GM19239 (cell line): Measurements from ENCODE around the gene LDLRAD1.
"Not testable (repeated sequence)": the region's sequence is repeated elsewhere in the genome, so short reads cannot be mapped to it uniquely, and the experiment has no call there.

ENCODE experiments used
- DNase-seq: peaks from one replicate; pipeline ENCODE4 v3.0.0; 2011; ENCODE audit warnings: low spot score; ENCODE audit not compliant: insufficient read length
- FAIRE-seq: peaks from 2 replicates; lab custom pipeline; 2011; peaks lifted over from hg19 to GRCh38; lab: Jason Lieb, UNC

The LDLRAD1 gene

GRCh38 chr1:53998223-53998622, 19.8 kb downstream of the LDLRAD1 start:
- no peak for FAIRE-seq
- DNase-seq, result no peak

GRCh38 chr1:53995683-53996082, 22.3 kb downstream of the LDLRAD1 start:
- FAIRE-seq, result no peak
- DNase-seq, result no peak

DNA sequence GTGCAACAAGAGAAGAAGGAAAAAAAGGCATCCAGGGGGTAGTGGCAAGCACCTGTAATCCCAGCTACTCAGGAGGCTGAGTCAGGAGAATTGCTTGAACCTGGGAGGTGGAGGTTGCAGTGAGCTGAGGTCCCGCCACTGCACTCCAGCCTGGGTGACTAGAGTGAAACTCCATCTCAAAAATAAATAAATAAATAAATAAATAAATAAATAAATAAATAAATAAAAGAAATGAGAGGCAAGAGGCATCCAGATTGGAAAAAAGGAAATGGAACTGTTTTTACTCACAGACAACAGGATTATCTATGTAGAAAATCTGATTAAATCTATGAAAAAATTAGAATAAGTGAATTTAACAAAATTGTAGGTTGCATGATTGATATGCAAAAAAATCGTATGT, 23.5 kb downstream of the LDLRAD1 start:
- not testable (repeated sequence) for FAIRE-seq

GRCh38 chr1:53992085-53992874, 25.7 kb downstream of the LDLRAD1 start:
- DNase-seq, result no peak
- no peak for FAIRE-seq

More for the DNA sequence above, 23.5 kb downstream of the LDLRAD1 start:
- not testable (repeated sequence) for DNase-seq

DNA sequence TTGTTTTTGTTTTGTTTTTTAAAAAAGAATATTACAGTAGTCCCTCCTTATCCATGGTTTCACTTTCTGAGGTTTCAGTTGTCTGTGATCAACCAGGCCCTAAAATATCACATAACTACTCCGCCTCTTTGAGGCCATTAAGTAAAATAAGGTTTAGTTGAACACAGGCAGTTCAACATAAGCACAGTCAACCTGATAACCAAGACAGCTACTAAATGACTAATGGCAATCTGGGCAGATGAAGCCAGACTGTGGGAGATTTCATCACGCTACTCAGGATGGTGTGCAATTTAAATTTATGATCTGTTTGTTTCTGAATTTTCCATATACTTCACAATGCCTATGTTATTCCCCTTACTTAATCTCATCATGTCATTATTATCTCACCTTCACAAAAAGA, 30.1 kb downstream of the LDLRAD1 start:
- DNase-seq, result no peak
- no peak for FAIRE-seq

DNA sequence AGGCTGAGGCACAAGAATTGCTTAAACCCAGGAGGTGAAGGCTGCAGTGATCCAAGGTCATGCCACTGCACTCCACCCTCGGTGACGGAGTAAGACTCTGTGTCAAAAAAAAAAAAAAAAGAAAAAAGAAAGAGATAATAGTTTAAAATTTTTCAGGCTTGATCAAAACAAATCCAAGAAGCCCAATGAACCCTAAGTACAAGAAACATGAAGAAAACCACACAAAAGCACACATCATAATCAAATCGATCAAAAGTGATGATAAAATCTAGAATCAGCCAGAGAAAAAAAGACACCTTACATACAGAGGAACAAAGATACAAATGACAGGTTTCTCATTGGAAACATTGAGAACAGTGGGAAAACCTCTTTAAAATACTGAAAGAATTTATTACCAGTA, 31.5 kb downstream of the LDLRAD1 start:
- FAIRE-seq, result no peak
- DNase-seq, result no peak

DNA sequence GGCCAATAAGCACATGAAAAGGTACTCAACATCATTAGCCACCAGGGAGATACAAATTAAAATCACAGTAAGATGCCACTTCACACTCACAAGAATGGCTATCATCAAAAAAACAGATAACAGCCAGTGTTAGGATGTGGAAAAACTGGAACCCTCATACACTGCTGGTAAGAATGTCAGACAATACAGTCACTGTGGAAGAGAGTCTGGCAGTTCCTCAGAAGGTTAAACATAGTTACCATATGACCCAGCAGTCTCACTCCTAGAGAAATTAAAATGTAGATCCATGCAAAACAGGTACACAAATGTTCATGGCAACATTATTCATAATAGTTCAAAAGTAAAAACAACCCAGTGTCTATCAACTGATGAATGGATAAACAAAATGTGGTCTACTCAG, 33.3 kb downstream of the LDLRAD1 start:
- DNase-seq (no peak), FAIRE-seq (no peak)

GRCh38 chr1:53982763-53983104, 35.3 kb downstream of the LDLRAD1 start:
- DNase-seq (no peak), FAIRE-seq (no peak)

DNA sequence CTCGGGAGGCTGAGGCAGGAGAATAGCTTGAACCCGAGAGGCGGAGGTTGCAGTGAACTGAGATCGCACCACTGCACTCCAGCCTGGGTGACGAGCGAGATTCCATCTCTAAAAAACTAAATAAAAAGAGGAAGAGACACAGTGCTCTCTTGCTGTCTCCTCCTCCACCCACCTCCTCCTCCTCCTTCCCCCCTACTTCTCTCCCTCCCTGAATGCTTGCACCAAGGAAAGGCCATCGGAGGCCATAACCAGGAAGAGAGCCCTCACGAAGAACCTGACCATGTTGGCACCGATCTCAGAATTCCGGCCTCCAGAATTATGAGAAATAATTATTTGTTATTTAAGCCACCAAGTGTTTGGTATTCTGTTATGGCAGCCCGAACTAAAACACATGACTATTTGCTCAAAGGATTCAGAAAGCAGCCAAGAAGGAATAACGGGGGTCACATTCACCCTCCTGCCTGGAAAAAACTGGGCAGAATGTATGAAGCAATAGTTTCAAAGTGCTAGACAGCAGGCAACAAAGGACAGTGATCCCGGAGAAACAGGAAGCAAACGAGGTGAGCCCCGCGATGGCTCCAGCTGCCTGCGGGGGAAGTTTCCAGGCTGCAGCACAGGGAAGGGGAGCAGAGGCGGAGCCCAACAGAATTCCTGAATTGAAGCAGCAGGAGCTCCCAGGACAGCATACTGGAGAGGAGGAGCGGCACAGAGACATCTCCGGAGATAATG, 35.8 kb downstream of the LDLRAD1 start:
- no peak for FAIRE-seq
- DNase-seq, result no peak

DNA sequence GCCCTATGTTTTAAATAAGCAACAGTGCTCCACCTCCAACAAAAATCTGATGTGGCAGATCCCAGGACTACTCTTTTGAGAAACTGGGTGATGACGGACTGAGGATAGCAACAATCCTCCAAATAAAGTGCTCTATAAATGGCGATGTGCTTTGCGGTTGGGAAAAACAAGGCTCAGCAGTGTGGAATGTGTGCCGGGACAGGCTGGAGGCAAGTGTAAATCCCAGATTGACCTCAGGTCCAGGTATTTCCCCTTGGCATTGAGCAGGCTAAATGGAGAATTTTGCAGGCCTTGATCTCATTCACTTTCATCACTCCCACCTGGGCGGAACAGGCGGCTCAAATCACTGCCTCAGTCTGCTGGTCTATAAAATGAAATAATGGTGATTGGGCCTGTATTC, 36.8 kb downstream of the LDLRAD1 start:
- DNase-seq (no peak), FAIRE-seq (no peak)

DNA sequence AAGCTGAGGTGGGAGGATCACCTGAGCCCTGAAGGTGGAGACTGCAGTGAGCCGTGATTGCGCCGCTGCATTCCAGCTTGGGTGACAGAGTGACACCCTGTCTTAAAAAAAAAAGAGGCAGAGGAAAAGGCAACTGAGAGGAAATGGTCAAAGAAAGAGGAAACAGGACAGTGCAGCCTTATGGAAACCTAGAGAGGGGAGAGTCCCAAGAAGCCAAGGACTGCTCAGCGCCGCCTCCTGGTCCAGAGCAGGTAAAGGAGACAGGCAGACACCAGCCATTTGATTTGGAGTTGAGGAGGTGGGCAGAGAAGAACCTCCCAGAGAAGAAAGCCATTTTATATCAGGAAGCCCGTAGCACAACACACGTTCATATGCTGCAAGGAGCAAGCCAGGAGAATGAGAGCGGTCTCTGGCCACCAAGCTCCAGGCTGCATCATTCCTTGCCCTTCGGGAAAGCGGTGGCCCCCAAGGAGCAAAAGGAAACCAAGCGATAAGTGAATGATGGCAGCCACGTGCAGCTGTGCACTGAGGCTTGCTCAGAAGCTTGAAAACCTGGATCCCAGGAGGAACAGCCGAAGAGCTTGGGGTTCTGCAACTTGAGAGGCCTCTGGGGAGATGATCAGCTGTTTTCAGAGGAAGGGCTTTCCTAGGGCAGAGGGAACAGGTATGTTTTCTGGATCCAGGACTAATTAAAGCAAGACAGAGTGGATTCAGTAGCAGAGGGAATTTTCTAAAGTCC, 38.1 kb downstream of the LDLRAD1 start:
- no peak for FAIRE-seq

GRCh38 chr1:53975861-53976260, 42.1 kb downstream of the LDLRAD1 start:
- FAIRE-seq (no peak), DNase-seq (no peak)

More for the DNA sequence above, 38.1 kb downstream of the LDLRAD1 start:
- no peak for DNase-seq

- FAIRE-seq (no peak), DNase-seq (no peak)
Observed at GRCh38 chr1:53971718-53972117, 46.3 kb downstream of the LDLRAD1 start.

DNA sequence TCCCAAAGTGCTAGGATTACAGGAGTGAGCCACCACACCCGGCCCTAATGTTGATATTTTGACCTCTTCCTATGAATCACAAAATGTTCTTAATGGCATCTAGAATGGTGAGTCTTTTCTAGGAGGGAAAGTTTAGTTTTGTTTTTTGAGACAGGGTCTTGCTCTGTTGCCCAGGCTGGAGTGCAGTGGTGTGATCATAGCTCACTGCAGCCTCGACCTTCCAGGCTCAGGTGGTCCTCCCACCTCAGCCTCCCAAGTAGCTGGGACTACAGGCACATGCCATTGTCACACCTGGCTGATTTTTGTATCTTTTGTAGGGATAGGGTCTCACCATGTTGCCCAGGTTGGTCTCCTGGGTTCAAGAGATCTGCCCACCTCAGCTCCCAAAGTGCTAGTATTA, 48.7 kb downstream of the LDLRAD1 start:
- not testable (repeated sequence) for DNase-seq, FAIRE-seq

GRCh38 chr1:53968125-53968513, 49.9 kb downstream of the LDLRAD1 start:
- FAIRE-seq (no peak), DNase-seq (no peak)

DNA sequence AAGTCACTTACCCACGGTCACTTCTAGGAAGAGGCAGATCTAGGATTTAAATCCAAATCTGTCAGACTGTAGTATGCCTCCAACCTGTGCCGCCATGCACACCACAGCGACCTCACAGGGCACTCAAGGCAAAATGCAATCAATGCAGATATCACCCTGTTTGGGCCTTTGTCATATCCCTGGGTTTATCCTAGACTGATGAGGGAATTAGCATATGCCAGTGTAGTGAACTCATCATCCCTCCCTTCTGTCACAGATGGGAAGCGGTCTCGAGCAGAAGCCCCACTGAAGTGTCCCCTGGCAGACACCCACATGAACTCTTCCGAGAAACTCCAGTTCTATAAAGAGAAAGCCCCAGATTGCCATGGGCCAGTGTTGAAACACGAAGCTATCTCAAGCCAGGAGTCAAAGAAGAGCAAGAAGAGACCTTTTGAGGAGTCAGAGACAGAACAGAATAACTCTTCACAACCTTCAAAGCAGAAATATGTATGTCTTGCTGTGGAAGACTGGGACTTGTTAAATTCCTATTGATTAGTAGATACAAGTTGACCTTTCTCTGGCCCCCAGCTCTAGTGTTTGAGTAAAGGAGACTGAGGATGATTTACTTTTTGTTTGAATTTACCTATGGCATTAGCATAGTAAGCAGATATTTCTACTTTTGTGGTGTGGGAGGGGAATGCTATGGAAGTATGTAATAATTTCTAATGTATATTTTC, 50.4 kb downstream of the LDLRAD1 start:
- FAIRE-seq (no peak), DNase-seq (no peak)

- FAIRE-seq, result no peak
- DNase-seq, result no peak
Observed at GRCh38 chr1:53966794-53967193, 51.2 kb downstream of the LDLRAD1 start.

DNA sequence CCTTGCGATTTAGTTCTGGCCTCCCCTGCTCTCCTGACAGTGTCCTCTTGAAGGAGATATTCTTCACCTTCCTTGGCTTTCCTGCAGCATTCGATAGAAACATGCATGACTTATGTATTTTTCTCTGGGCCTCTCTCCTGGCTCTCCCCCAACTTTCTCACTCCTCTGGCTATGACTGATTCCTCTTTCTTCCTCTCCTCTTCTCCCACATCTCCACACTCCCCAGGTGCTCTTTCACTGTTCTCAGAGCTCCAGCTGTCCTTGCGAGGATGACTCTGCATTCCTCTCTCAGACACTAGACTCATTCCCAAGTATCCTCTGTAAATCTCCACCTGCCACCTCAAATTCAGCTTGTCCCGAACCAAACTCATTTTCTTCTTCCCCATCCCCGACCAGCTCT, 53.9 kb downstream of the LDLRAD1 start:
- DNase-seq (no peak), FAIRE-seq (no peak)

- FAIRE-seq (no peak), DNase-seq (no peak)
Observed at GRCh38 chr1:53963460-53963859, 54.5 kb downstream of the LDLRAD1 start.

GRCh38 chr1:53962395-53962794, 55.6 kb downstream of the LDLRAD1 start:
- no peak for DNase-seq
- no peak for FAIRE-seq
